ENCODE measurements around the gene ELF2.
A peak's percentile ranks its signal among the peaks of the same experiment; 100 is the strongest.
"Not testable (repeated sequence)": the region's sequence is repeated elsewhere in the genome, so short reads cannot be mapped to it uniquely, and the experiment has no call there.

Gene ELF2

DNA sequence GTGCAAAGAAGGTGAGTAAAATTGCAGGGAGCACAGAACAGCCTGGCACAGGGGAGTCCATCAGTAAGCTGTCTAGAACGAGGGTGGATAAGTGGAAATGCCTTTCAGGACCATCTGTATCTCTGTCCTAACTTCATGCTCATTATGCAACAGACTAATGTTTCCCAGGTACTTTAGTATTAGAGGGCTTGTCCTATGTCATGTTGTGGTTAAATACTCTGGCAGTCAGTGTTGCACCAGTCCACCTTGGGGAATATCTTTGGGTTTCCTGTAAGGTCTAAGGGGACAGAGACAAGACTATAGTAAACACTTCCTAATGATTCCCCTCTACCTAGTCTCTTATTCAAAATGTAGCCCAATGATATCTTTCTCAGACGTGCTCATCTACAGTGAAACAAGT is 140.1 kb downstream of the ELF2 start:
- Histone ChIP-seq H3K9me3 (replicated peaks in 1 of 11) (peaks cover 0 to 14% (median 8%) of the 10 kb centered on the region in 11 experiments; a peak in 15 of 22 replicates), H3K9ac (no peak overlapping the region; a peak in 1 of 22 replicates), H3K4me3 (no peak overlapping the region), H3K27ac (peak overlapping the region in 6 of 11 experiments; percentile 28 to 68 (median 52); a peak in 9 of 22 replicates), H4K20me1 (peaks cover 34 to 99% (median 89%) of the 10 kb centered on the region in 11 experiments; a peak in 21 of 22 replicates), H3K4me1 (peaks cover 12 to 60% (median 51%) of the 10 kb centered on the region in 10 experiments; a peak in 18 of 20 replicates), H3K36me3 (peaks cover 28 to 63% (median 47%) of the 10 kb centered on the region in 11 experiments), H3K4me2 (peak overlapping the region in 9 of 11 experiments; percentile 8 to 82 (median 63); a peak in 17 of 22 replicates), H3K27me3 (no peaks in the 10 kb centered on the region)
- TF ChIP-seq Cebpa-rat (IDR thresholded peaks at IDR 0.05) = peak in 3 of 11 experiments; percentile 42 to 74 (median 54); a peak in 5 of 22 replicates

DNA sequence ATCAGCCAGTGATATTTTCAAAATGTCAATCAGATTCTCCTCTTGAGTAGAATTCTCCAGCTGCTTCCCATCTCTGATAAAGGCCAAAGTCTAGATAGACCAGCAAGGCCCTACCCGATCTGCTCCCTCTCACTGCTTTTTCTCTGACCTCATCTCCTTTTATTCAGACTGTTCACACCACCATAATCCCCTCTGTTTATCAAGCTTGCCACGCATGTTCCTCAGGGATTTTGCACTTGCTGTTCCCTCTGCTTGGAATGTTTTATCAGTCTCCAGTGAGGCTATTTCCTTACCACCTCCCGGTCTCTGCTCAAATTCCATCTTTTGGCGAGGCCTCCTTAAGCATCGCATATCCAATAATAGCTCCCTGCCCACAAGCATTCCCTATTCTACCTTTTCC is 141.4 kb downstream of the ELF2 start:
- H4K20me1 ChIP-seq = peaks cover 25 to 99% (median 89%) of the 10 kb centered on the region in 11 experiments; a peak in 21 of 22 replicates
- peaks cover 0 to 14% (median 8%) of the 10 kb centered on the region in 11 experiments; a peak in 15 of 22 replicates for H3K9me3 ChIP-seq (replicated peaks in 1 of 11)
- H3K27ac ChIP-seq = peak overlapping the region in 5 of 11 experiments; percentile 3 to 68 (median 23); a peak in 6 of 22 replicates
- H3K36me3 ChIP-seq = peaks cover 24 to 52% (median 38%) of the 10 kb centered on the region in 11 experiments
- H3K4me3 ChIP-seq = no peak overlapping the region
- no peaks in the 10 kb centered on the region for H3K27me3 ChIP-seq
- H3K4me2 ChIP-seq = peak overlapping the region in 8 of 11 experiments; percentile 1 to 70 (median 54); a peak in 12 of 22 replicates
- peaks cover 20 to 72% (median 63%) of the 10 kb centered on the region in 10 experiments for H3K4me1 ChIP-seq
- H3K9ac ChIP-seq = no peak overlapping the region
- TF ChIP-seq Cebpa-rat (IDR thresholded peaks at IDR 0.05) = no peak

DNA sequence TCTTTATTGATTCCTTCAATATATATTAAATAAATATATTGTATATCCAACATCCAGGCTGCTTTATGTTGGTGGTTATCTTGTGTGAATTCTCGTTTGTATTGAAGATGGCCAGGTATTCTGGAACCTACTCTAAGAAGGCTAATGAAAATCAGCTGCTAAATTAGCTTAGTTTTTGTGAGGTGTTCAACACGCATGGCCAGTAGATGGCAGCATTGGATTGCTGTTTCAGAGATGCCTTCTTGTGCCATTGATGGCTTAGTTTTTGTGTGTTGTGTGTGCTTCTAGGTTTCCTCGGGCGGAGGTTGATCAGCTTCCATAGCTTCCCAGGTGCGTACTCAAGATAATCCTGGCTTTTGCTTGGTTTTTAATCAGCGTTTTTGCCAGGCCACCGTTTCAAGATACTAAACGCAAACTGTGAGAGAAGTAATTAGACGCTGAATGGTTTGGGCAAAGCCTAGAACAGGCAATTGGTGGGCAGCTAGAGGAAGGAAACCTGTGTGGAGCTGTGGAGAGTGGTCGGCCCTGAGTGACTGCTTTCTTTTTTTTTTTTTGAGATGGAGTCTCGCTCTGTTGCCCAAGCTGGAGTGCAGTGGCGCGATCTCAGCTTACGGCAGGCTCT is 146.3 kb downstream of the ELF2 start:
- Histone ChIP-seq H3K9ac (peak overlapping the region in 9 of 11 experiments; percentile 11 to 61 (median 41); a peak in 14 of 22 replicates), H3K27ac (peak overlapping the region in 9 of 11 experiments; percentile 10 to 64 (median 51); a peak in 15 of 22 replicates)

DNA sequence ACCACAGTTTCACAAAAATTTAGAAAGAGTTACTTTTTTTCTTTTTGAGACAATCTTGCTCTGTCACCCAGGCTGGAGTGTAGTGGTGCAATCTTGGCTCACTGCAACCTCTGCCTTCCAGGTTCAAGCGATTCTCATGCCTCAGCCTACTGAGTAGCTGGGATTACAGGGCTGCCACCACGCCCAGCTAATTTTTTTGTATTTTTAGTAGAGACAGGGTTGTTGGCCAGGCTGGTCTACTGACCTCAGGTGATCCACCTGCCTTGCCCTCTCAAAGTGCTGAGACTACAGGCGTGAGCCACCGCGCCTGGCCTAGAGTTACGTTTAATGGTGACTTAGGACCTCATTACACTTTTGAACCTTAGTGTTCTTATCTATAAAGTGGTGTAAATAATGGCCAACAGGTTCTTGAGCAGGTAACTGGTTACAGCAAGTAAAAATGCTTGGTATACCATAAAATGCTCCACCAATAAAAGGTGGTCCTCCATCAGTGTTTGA is 147.1 kb downstream of the ELF2 start:
- H3K4me2 ChIP-seq; H3K9me3 ChIP-seq (replicated peaks in 1 of 11); H3K9ac ChIP-seq; H3K27ac ChIP-seq; H3K4me3 ChIP-seq; H3K27me3 ChIP-seq: not testable (repeated sequence)
- peaks cover 4 to 35% (median 19%) of the 10 kb centered on the region in 11 experiments; a peak in 17 of 22 replicates for H3K36me3 ChIP-seq
- peaks cover 7 to 100% (median 96%) of the 10 kb centered on the region in 11 experiments; a peak in 21 of 22 replicates for H4K20me1 ChIP-seq
- peaks cover 23 to 85% (median 47%) of the 10 kb centered on the region in 10 experiments for H3K4me1 ChIP-seq

More for the DNA sequence above, 146.3 kb downstream of the ELF2 start:
- H4K20me1 ChIP-seq = peaks cover 14 to 100% (median 96%) of the 10 kb centered on the region in 11 experiments; a peak in 21 of 22 replicates
- H3K9me3 ChIP-seq (replicated peaks in 1 of 11) = no peaks in the 10 kb centered on the region
- TF ChIP-seq Cebpa-rat (IDR thresholded peaks at IDR 0.05) = no peak
- peak overlapping the region in 3 of 10 experiments; percentile 11 to 24 (median 22); a peak in 1 of 20 replicates for H3K4me3 ChIP-seq
- H3K36me3 ChIP-seq = peaks cover 4 to 32% (median 16%) of the 10 kb centered on the region in 11 experiments; a peak in 16 of 22 replicates
- H3K4me1 ChIP-seq = peaks cover 24 to 85% (median 48%) of the 10 kb centered on the region in 10 experiments
- H3K4me2 ChIP-seq = peak overlapping the region; percentile 38 to 79 (median 62)
- no peaks in the 10 kb centered on the region for H3K27me3 ChIP-seq

DNA sequence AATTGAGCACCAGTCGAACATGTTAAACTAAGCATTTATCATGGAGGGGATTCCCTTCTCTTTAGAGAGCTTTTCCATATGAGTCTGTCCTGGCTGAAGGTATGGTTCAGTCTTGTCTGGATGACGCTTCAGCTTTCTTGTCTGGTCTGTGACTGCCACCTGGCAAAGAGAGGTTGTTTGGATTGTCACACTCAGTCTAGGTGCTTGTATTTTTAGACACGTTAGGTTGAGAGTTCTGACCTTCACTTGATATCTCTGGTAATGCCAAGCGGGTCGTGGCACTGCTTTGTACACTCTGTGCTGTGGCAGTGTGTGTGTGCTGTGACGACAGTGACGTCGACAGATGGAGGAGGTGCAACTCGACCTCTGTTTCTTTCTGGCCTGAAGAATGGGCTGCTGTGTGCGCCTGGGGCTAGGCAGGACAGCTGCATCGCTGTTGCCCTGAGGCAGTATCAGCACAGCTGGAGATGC is 148.8 kb downstream of the ELF2 start:
- H3K36me3 ChIP-seq = peaks cover 11 to 52% (median 34%) of the 10 kb centered on the region in 11 experiments; a peak in 19 of 22 replicates
- H3K4me1 ChIP-seq = peaks cover 16 to 72% (median 34%) of the 10 kb centered on the region in 10 experiments
- H3K27me3 ChIP-seq = no peaks in the 10 kb centered on the region
- no peak overlapping the region for H3K4me3 ChIP-seq
- peaks cover 7 to 100% (median 96%) of the 10 kb centered on the region in 11 experiments; a peak in 21 of 22 replicates for H4K20me1 ChIP-seq
- H3K4me2 ChIP-seq = no peak overlapping the region
- H3K9ac ChIP-seq = peak overlapping the region in 4 of 11 experiments; percentile 10 to 25 (median 18); a peak in 1 of 22 replicates
- no peak for TF ChIP-seq Cebpa-rat (IDR thresholded peaks at IDR 0.05)
- peak overlapping the region in 1 of 11 experiments; percentile 3; a peak in 2 of 22 replicates for H3K27ac ChIP-seq
- no peaks in the 10 kb centered on the region for H3K9me3 ChIP-seq (replicated peaks in 1 of 11)

DNA sequence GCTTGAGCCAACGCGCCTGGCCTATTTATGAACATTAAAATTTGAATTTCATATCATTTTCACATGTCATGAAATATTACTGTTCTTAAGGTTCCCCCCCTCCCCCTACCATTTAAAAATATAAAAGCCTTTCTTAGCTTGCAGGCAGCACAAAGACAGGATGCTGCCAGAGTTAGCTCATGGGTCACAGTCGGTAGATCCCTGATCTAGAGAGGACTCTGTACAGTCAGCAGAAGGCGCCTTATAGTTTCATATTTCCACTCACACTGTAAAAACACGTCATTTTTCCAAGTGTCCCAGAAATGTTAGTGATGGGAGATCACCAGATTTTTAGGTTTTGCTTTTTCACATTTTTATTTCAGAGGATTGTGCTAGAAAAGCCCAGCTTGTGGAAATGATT is 149.2 kb downstream of the ELF2 start:
- H4K20me1 ChIP-seq = peaks cover 7 to 100% (median 96%) of the 10 kb centered on the region in 11 experiments; a peak in 21 of 22 replicates
- H3K36me3 ChIP-seq = peaks cover 11 to 57% (median 36%) of the 10 kb centered on the region in 11 experiments; a peak in 19 of 22 replicates
- no peak for TF ChIP-seq Cebpa-rat (IDR thresholded peaks at IDR 0.05)
- no peak overlapping the region for H3K4me3 ChIP-seq
- H3K9ac ChIP-seq = peak overlapping the region in 4 of 11 experiments; percentile 10 to 25 (median 18); a peak in 1 of 22 replicates
- H3K4me1 ChIP-seq = peaks cover 16 to 68% (median 31%) of the 10 kb centered on the region in 10 experiments
- H3K9me3 ChIP-seq (replicated peaks in 1 of 11) = no peaks in the 10 kb centered on the region
- H3K4me2 ChIP-seq = no peak overlapping the region
- no peaks in the 10 kb centered on the region for H3K27me3 ChIP-seq
- peak overlapping the region in 1 of 11 experiments; percentile 3; a peak in 1 of 22 replicates for H3K27ac ChIP-seq

DNA sequence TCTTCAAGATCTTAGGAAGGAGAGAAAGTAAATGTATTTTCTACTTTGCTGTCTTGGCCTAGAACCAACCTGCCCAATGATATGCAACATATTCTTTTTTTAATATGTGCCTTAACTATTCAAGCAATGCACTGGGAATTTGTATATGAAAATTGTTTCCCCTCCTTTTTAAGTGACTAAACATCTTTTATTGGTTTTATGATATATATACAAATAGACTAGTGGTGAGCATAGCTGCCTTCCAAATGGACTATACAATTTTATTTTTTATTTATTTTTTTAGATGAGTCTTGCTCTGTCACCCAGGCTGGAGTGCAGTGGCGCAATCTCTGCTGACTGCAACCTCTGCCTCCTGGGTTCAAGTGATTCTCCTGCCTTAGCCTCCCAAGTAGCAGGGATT is 151.2 kb downstream of the ELF2 start:
- Histone ChIP-seq H3K9me3 (replicated peaks in 1 of 11) (no peaks in the 10 kb centered on the region), H3K4me2 (peak overlapping the region in 2 of 11 experiments; percentile 7 to 23; a peak in 3 of 22 replicates), H3K9ac (no peak overlapping the region), H3K27ac (no peak overlapping the region), H4K20me1 (peaks cover 7 to 100% (median 96%) of the 10 kb centered on the region in 11 experiments; a peak in 21 of 22 replicates), H3K27me3 (no peaks in the 10 kb centered on the region), H3K4me1 (peaks cover 9 to 61% (median 25%) of the 10 kb centered on the region in 10 experiments), H3K4me3 (no peak overlapping the region), H3K36me3 (peaks cover 11 to 70% (median 48%) of the 10 kb centered on the region in 11 experiments; a peak in 19 of 22 replicates)
- no peak; a peak in 1 of 22 replicates for TF ChIP-seq Cebpa-rat (IDR thresholded peaks at IDR 0.05)

DNA sequence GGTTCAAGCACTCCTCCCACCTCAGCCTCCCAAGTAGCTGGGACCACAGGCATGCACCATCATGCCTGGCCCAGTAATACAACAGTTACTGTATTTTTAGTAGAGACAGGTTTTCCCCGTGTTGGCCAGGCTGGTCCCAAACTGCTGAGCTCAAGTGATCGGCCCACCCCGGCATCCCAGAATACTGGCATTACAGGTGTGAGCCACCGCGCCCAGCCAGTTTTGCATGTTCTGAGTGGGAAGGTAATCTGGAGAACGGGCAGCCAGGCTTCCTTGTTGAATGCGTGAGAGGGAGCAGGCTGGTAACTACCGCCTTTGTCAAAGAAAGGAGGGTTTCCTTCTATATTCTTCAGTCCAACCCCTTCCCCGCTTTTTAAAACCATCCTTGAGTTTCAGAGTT is 152.3 kb downstream of the ELF2 start:
- no peak overlapping the region for H3K4me3 ChIP-seq
- peaks cover 11 to 64% (median 30%) of the 10 kb centered on the region in 10 experiments; a peak in 19 of 20 replicates for H3K4me1 ChIP-seq
- no peak for TF ChIP-seq Cebpa-rat (IDR thresholded peaks at IDR 0.05)
- H3K9ac ChIP-seq = no peak overlapping the region
- no peaks in the 10 kb centered on the region for H3K9me3 ChIP-seq (replicated peaks in 1 of 11)
- H3K4me2 ChIP-seq = 0 out of 22 replicates have a peak overlapping the region, but pooled peaks of 2 of the 11 experiments have one; percentile 2 to 23
- no peak overlapping the region for H3K27ac ChIP-seq
- H3K27me3 ChIP-seq = no peaks in the 10 kb centered on the region
- peaks cover 0 to 100% (median 98%) of the 10 kb centered on the region in 11 experiments; a peak in 21 of 22 replicates for H4K20me1 ChIP-seq
- peaks cover 11 to 82% (median 54%) of the 10 kb centered on the region in 11 experiments; a peak in 19 of 22 replicates for H3K36me3 ChIP-seq
